Stimulated activated CD4-positive, alpha-beta T cell treated with anti-CD3 and anti-CD28 coated beads, Interleukin-15, amount 100 ng/mL, for 24 hours (primary cell): ENCODE data around the gene PRR18.
"Not testable (repeated sequence)": the region's sequence is repeated elsewhere in the genome, so short reads cannot be mapped to it uniquely, and the experiment has no call there.

Experiments used
- DNase-seq: peaks from one replicate; pipeline ENCODE4 v3.0.0-alpha.2; 2020

PRR18 gene

DNA sequence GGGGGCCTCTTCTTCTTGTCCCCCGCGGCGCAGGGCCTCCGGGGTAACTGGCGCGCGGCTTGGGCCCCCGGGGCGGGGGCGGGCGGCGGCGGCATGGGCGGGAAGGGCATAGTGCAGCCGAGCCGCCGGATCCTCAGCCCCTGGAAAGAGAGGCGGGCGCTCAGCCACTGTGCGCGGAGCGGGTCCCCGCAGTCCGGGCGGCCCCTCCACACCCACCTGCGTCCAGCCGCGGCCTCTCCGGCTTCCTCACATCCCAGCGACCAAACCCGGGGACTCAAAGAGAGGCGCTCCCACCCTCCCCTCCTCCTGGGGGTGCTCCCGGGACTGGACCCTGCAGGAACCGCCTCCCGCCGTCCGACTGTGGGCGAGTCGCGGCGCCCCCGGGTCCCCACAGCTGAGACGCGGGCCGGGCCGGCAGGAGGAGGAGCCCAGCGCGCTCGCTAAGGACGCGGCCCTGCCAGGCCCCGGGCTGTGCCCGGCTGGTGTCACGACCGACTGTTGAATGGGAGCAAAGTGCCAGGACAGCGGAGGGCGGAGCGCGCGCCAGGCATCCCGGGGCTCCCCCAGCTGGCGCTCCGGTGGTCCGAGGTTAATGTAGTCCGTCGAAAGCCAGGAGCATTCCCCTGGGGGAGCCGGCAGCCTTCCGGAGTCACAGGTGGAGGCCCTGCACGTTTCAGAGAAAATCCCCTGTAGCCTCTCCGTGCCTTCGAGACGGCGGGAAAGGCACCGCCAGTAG lies at the start of gene PRR18:
TSS of gene PRR18 (minus strand) at position 360 of the 736 bp plus-strand sequence. CDS start at position 110, 250 bp downstream.
- DNase-seq, result peak; percentile 36

GRCh38 chr6:166355552-166355951 lies 47.4 kb upstream of the PRR18 start:
- no peak for DNase-seq

GRCh38 chr6:166354965-166355364 lies 46.8 kb upstream of the PRR18 start:
- no peak for DNase-seq

GRCh38 chr6:166354143-166354542 lies 46.0 kb upstream of the PRR18 start:
- no peak for DNase-seq

DNA sequence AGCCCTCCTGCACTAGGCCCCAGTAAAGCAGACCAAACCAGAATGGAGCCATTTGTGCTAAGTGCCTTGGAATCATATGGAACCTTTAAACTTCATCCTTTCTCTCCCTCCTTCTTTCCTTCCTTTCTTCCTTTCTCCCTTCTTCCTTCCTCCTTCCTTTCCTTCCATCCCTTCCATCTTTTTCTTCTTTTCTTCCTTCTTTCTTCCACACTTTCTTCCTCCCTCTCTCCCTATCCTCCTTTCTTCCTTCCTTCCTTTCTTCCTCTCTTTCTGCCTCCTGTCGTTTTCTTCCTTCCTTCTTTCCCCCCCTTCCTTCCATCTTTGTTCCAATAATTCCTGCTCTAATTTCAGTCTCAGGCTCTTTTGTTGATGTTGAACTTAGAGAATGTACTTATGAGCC lies 45.3 kb upstream of the PRR18 start:
- DNase-seq, result no peak

- no peak for DNase-seq
These were observed 44.7 kb upstream of the PRR18 start for GRCh38 chr6:166352923-166353322.

DNA sequence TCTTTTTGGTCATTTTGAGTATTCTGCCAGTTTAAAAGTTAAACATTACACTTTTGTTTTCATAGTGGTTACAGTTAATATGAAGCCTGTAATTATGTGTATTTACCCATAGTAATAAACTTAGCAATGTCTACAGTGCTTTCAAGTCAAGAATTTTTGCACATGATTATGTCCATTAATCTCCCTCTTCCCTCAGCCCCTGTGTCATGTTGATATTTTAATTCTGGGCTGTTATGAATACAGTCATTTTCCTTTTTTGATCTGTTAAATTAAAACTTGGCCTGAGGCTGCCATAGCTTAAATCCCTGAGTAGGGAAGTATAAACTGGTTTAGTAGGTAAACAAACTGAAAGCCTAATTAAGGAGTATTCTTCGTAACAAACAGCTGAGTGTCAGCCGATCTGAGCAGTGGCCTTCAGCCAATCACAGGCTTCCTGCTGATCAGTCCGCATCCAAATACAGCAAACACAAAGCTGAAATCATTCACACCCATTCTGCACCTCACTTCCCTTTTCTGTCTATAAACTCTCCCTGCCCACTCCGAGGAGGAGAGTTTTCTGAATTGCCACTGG lies 43.6 kb upstream of the PRR18 start:
- DNase-seq, result no peak

DNA sequence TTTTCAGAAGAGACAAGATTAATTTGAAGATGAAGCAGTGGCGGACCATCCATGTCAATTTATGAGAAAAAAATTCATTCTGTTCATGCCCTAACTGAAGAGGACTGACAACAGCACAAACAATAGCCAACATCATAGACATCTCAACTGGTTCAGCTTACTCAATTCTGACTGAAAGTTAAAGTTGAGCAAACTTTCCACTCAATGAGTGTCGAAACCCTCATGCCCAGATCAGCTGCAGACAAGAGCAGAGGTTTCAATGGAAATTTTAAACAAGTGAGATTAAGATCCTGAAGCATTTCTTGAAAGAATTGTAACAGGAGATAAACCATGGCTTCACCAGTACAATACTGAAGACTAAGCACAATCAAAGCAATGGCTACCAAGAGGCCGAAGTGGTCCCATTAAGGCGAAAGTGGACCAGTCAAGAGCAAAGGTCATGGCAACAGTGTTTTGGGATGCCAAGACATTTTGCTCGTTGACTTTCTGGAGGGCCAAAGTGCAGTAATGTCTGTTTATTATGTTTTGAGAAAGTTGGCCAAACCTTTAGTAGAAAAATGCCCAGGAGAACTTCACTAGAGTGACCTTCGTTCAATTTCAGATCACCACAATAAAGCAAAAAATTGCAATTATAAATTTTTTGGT lies 40.2 kb upstream of the PRR18 start:
- peak; percentile 23 for DNase-seq

DNA sequence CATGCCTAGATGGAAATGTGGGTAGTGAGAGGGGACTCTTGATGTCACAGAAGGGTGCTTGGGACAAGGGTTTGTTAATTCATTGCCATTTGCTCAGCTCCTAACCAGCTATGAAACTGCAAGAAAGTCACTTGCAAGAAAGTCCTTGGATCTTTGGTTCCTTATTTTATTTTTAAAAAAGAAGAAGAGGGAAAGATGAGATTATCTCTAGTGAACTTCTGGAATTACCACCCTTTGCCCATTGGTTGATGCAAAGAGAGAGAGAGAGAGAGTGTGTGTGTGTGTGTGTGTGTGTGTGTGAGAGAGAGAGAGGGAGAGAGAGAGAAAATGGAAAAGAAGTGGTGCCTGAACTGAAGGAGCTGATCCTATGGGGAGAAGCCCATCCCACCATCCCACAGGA lies 38.8 kb upstream of the PRR18 start:
- DNase-seq, result no peak

- no peak for DNase-seq
These were observed 38.3 kb upstream of the PRR18 start for GRCh38 chr6:166346449-166346848.

- not testable (repeated sequence) for DNase-seq
These were observed 37.5 kb upstream of the PRR18 start for GRCh38 chr6:166345672-166346071.

DNA sequence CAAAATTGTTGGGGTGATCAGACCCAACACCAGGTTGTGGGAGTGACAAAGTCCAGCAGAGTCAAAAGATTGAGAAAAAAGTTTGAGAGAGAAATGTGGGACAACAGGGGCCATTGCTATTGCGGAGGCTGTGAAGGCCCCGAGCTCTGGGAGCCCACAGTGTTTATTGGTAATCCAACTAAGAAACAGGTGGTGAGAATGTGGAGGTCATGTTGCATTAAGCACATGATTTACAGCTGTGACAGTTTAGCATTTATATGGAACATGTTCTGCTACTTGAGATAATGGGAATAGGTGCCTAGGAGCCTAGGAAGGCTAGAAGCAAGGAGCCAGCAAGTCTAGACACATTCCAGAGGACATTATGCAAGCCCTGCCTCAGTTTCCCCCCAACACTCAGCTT lies 36.7 kb upstream of the PRR18 start:
- DNase-seq, result not testable (repeated sequence)

DNA sequence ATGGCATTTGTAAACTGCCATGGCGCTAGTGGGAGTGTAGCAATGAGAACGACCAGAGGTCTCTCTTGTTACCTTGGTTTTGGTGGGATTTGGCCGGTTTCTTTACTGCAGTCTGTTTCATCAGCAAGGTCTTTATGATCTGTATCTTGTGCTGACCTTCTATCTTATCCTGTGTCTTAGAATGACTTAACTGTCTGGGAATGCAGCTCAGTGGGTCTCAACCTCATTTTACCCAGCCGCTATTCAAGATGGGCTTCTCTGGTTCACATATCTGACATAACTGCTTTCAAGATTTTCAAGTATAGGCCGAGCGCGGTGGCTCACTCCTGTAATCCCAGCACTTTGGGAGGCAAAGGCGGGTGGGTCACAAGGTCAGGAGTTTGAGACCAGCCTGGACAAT lies 36.0 kb upstream of the PRR18 start:
- DNase-seq, result no peak

GRCh38 chr6:166343150-166343487 lies 34.9 kb upstream of the PRR18 start:
- DNase-seq, result no peak

DNA sequence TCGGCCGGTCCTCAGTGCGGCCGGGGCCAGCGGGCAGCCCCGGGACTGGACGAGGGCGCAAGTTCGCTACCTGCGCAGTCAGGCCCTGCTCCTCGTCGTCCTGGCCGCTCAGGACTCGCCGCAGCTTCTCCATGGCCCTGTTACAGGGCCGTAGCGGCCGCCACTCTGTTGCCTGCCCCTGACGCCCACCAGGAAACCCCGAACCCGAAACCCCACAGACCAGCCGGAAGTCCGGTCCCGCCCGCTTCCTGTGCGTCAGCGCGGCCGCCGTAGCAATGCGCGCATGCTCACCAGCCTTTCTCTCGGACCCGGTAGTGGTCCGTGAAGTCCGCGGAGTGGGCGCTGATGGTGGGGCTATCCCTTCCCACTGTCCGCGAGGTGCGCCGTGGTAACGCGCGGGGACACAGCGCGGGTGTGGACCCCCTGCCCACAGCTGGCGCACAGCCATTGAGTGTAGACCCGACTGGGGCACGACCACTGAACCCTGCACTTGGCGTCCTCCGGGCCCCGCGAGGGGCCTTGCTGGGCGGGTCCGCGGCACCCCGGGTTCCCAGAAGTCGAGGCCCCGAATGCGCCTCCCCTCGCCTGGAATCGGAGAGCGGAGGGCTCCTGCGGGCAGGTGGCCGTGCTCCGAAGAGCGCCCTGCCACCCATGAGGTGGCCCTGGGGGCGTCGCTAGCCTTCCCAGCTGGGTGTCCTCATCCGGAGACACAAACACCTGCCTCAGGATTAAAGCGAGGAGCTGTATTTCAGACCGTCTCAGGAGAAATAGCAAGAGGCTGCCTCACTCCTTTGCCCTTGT lies 34.4 kb upstream of the PRR18 start, which contains the start of gene SFT2D1:
TSS of gene SFT2D1 (minus strand) at position 197 of the 801 bp plus-strand sequence. CDS start at position 133, 64 bp downstream.
- peak; percentile 89 for DNase-seq

DNA sequence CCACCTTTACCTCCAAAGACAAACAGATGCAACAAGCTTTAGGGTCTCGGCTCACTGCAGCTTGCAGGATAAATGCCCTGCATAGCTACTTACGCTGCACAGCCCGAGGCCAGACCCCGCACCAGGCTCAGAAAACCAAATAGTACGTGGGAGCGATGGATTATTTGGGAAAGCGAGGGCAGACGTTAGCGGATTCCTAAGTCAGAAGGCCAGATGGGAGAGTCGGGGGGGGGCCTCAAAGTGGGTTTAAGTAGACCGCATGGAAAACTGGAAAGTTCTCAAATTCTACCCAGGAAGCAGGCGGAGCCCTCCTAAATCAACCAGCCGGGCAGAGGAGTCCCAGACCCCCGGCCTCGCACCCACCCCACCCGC lies 33.8 kb upstream of the PRR18 start:
- peak; percentile 30 for DNase-seq

GRCh38 chr6:166341464-166341863 lies 33.3 kb upstream of the PRR18 start:
- DNase-seq, result no peak

- no peak for DNase-seq
These were observed 30.7 kb upstream of the PRR18 start for GRCh38 chr6:166338854-166339253.

DNA sequence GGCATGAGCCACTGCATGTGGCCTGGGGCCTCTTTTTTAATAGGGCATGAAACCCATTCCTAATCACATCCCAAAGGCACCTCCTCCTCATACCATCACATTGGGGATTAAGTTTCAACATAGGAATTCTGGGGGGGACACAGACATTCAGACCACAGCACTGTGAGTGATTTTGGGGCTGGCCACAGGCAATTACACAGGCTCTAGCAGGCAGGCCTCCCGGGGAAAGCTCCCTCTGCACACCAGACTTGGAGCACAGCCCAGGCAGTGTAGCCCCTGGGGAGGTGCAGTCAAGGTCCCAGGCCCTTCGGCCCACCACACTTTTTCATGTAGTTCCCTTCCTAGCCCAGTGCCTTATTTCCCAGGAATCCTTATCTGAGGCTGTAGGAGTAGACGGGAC lies 28.7 kb upstream of the PRR18 start:
- no peak for DNase-seq

- DNase-seq, result no peak
These were observed 27.4 kb upstream of the PRR18 start for GRCh38 chr6:166335378-166336302.

GRCh38 chr6:166334878-166335277 lies 26.7 kb upstream of the PRR18 start:
- no peak for DNase-seq
